GM18861 (cell line): ENCODE data around the gene OXSM.

ENCODE experiments used
- ATAC-seq: cut with Tn5 transposase; IDR thresholded peaks from one replicate; pipeline ENCODE4 v1.9.1; 2021; ENCODE audit not compliant: unreplicated experiment

Gene OXSM

GRCh38 chr3:25789596-25790556 lies at the start of gene OXSM:
Gene OXSM, plus strand, starts transcription at chr3:25790090. Its CDS starts 931 bp downstream, at chr3:25791021.
- peak; percentile 89 for ATAC-seq

DNA sequence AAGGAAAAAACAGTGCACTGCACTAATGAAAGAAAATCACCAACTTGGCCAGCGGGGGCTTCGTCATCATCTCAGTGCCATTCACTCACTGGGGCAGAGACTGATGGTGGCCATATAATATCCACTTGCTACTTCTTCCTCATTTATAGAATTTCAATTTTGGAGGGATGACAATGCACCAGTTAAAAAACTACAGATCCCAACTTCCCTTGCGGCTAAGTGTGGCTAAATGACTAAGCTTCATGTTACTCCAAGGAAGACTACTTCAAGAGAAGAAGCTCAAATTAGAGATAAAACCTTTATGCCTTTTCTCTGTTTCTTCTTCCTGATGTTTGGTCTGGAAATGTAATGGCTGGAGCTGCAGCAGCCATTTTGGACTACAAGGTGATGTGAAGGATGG lies 45.4 kb upstream of the OXSM start:
- no peak for ATAC-seq

DNA sequence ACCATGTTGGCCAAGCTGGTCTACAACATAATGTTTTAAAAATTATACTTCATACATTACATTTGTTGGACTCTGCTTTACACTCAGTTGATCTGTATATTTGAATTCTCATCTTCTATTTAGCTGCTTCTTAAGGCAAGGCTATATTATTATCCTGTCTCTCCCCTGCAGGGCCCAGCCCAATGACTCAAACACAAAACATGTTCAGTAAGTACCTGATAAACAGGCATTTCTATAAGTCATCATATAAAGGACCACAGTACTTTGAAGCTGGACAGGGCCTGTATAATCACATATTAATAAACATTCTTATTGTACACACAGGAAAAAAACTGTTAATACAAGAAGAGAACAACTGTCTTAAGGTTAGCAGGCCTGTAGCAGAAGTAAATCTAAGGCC lies 42.9 kb upstream of the OXSM start:
- ATAC-seq: no peak

- no peak for ATAC-seq
Measured at GRCh38 chr3:25748189-25748588, 41.7 kb upstream of the OXSM start.

GRCh38 chr3:25749031-25749581 lies 40.8 kb upstream of the OXSM start:
- ATAC-seq: no peak

DNA sequence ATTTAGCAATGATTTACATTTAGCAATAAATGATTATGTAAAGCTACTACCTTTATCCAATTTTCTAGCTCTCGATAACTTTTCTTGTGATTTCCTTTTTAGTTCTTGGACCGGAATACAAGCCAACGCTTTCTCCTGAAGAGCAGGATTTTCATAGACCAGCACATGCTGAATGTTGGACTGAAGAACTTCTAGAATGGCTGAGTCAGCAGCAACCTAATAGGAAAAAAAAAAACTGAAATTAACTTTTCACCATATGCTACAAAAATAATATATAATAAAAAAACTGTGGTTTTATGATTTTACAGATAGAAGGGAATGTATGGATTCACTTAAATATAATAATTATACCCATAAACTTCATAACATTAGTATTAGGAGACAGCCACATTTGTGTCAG lies 38.8 kb upstream of the OXSM start:
- ATAC-seq: no peak

GRCh38 chr3:25751725-25752124 lies 38.2 kb upstream of the OXSM start:
- no peak for ATAC-seq

DNA sequence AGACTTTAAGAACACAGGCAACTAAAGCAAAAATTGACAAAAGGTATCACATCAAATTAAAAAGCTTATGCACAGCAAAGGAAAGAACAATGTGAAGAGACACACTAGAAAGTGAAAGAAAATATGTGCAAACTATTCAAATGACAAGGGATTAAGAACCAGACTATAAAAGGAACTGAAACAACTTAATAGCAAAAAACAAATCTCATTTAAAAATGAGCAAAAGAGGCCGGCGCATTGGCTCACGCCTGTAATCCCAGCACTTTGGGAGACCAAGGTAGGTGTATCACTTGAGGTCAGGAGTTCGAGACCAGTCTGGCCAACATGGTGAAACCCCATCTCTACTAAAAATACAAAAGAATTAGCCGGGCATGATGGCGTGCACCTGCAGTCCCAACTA lies 21.0 kb upstream of the OXSM start:
- peak; percentile 99 for ATAC-seq

DNA sequence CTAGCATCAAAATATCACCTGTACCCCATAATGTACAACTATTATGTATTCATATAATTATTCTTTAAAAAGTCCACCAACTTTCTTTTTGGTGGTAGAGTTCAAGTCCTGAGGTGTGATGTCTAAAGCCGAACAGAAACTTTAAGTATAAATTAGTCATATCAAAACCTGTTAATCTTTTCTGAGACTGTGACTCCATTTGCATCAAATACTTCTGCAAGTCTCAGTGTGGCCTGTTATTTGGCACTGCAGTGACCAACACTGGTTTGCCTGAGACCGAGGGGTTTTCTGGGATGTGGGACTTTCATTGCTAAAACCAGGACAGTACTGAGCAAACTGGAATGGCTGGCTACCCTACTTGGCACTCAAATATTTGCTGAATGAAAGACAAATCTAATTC lies 14.0 kb upstream of the OXSM start:
- ATAC-seq: no peak

DNA sequence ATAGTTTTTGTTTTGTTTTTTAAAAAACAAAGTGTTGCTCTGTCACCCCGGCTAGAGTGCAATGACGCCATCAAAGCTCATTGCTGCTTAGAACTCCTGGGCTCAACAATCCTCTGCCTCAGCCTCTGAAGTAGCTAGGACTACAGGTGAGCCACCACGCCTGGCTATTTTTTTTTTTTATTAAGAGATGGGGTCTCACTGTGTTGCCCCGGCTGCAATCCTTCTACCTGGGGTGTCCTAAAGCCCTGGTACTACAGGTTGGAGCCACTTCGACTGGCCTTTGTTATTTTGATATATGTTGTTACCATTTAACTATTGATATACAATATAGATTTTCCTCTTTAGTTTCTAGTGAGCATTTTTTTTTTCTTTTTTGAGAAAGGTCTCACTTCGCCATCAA lies 9.3 kb upstream of the OXSM start:
- ATAC-seq: no peak

- ATAC-seq: peak; percentile 2
Measured at GRCh38 chr3:25781145-25781757, 8.6 kb upstream of the OXSM start.

GRCh38 chr3:25781758-25782594 lies 7.9 kb upstream of the OXSM start:
- ATAC-seq: peak; percentile 62

DNA sequence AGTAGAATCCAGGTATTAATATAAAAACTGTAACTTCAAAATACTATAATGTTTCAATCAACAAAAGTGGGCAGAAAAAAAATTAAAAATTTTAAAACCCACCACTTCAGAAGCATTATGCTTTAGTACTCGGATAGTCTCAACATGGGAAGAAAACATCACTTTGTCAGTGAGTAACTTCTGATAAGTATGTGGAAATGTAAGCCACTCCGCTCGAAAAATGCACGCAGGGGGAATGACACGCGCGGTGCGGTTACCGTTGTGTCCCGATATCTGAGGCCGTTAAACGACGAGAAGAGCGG lies 7.3 kb upstream of the OXSM start:
- ATAC-seq: no peak

GRCh38 chr3:25782938-25783660 lies 6.8 kb upstream of the OXSM start, which contains the start of gene NGLY1:
Gene NGLY1, minus strand, starts transcription at chr3:25783443. Its CDS starts 53 bp downstream, at chr3:25783390.
- ATAC-seq: peak; percentile 62

DNA sequence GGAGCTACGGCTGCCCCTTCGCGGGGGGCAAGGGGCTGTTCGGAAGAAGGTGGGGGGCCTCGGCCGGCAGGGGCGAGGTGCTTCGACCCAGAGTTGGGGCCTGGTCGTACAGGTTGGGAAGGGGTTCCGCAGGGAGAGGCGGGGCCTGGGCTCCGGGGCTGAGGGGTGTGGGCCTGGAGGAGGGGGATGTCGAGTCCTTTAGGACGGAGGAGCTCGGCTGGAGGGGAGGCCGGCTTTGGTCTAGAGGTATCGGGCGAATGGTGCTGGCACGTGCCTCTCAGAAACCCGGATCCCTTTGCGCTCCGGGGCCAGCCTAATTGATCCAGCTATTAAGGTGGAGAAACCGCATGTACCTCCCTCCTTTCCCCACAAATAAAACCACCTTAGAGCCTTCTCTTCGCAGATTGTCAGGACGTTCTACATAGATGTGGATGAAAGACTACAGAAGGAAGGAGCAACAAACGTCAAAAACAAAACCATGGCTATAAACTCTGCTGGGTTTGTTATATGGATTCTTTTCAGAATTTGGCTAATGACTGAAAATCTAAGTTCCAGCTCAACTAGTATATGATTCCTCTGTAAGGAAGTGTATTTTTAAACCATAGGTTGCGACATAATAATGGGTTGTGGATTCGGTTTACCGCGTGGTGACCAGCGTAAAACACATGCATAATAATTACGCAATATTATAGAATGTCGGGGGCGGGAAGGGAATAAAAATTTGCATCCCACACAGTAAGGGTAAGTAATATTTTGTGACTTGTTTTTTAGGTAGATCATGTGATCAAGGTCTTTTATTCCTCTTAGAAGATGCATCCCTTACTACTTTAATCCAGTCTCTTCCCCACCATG lies 6.0 kb upstream of the OXSM start:
- no peak for ATAC-seq

DNA sequence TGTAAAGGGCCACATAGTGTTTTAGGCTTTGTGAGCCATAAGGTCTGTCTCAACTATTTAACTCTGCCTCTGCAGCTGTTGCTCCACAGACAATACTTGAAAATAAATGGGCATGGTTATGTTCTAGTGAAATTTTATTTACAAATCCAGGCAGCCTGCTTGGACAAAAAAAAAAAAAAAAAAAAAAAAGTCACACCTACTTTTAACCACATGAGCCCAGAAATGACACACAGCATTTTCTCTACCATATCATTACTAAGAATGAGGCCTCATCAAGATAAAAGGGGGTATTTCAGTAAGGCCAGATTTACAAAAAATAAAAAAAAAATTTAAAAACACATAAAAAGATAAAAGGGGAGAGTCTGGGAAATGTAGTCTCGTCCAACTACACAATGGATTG lies 4.9 kb upstream of the OXSM start:
- ATAC-seq: no peak

- no peak for ATAC-seq
Measured at GRCh38 chr3:25785826-25786225, 4.1 kb upstream of the OXSM start.

GRCh38 chr3:25787689-25788088 lies 2.2 kb upstream of the OXSM start:
- ATAC-seq: no peak

GRCh38 chr3:25789209-25789595 lies 688 bp upstream of the OXSM start:
- no peak for ATAC-seq

GRCh38 chr3:25801786-25802185 lies 11.9 kb downstream of the OXSM start:
- no peak for ATAC-seq
